Bone marrow (tissue), 2 donors: Measurements from ENCODE around the gene IFIT1.
"Not testable (repeated sequence)": the region's sequence is repeated elsewhere in the genome, so short reads cannot be mapped to it uniquely, and the experiment has no call there.

Source experiments
- DNase-seq, 2 donors: peaks; one replicate each; lab custom pipeline; 2025; lab: John Stamatoyannopoulos, UW

IFIT1 gene

GRCh38 chr10:89440226-89441009 is 48.0 kb downstream of the IFIT1 start:
- no peak for DNase-seq

DNA sequence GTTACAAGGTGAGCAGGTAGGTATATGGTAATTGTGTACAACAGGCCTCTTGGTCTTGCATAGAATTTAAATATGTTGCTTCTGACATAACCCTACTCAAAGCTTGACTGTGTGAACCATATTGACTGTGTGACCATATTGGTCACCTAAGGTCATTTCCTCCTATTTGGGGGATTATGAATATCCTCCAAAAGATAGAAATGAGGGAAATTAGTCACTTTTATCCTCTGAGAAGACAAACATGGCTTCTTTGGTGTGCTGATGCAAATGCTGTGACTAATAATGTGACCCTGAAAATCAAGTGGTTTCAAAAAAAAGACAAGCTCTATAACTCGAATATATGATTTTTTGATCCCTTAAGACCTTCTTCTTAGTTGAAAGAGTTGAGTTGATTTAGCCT is 49.9 kb downstream of the IFIT1 start:
- no peak for DNase-seq

- DNase-seq, result not testable (repeated sequence)
Observed at GRCh38 chr10:89444819-89445218, 52.4 kb downstream of the IFIT1 start.

DNA sequence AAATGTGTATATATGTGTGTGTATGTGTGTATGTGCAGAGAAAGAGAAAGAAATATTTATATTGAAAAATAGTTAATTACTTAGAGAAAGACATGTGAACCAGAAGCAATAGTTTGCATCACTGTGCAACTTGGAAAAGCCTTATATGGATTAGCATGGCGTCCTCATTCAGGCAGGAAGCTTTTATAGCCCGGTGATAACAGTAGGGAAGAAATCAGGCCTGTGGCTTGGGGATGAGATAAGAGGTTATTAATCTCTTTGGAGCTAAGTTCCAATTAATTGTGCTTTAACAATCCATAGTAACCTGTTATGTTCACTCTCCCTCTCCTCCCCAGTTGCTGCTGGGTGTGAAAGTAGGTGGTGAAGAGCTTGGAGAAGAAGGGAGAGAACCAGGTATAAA is 58.5 kb downstream of the IFIT1 start:
- no peak for DNase-seq

GRCh38 chr10:89452193-89452592 is 59.8 kb downstream of the IFIT1 start:
- DNase-seq, result no peak

GRCh38 chr10:89454561-89455347 is 62.3 kb downstream of the IFIT1 start:
- DNase-seq, result no peak
